ENCODE data around the gene MTMR2. TPM values are rescaled to one million over a fixed set of nuclear protein-coding genes. Genes with fewer than 3 reads are reported as not detected.

The MTMR2 gene
- total RNA-seq, 1 experiment from 2014 or later, result 75.2 TPM

DNA sequence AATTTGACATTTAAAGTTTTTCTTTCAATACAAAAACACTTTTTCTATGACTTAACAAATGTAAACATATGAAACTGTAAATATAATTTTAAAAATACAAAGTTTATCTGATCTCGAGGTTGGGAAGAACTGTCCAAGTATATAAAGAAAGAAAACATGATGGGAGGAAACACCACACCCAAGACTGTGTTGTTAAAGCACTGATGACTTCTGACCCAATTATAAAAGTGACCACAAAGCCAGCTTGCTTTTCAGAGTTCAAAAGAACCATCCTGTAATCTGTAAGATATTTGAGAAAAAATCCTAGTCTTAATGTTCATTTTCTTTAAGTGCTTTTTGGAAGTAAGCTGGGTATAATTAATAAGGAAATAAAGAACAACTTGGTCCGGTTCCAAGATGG, 118.0 kb downstream of the MTMR2 start:
- no peaks in the 10 kb centered on the region for H3K4me1 ChIP-seq
- no TSS peak for BruUV-seq (replicated peaks)
- peaks cover 5% of the 10 kb centered on the region for H3K36me3 ChIP-seq (ENCODE audit: control insufficient read depth, insufficient read depth, low read length)
- ChIA-PET CTCF (no interaction called here), POLR2A (no interaction called here)
- intact Hi-C loops (cut with micrococcal nuclease; ENCODE audit: unreplicated experiment), result no loop called here
- H3K9me3 ChIP-seq, result no peaks in the 10 kb centered on the region
- DNase-seq, result no peak
- no peak overlapping the region for H3K4me3 ChIP-seq (ENCODE audit: low read depth, low read length)
- H3K27ac Mint-ChIP-seq (ENCODE audit: unreplicated experiment), result no peak overlapping the region
- H3K4me3 Mint-ChIP-seq (ENCODE audit: unreplicated experiment), result no peak overlapping the region
- H3K36me3 Mint-ChIP-seq (ENCODE audit: insufficient read depth, unreplicated experiment), result peaks cover 52% of the 10 kb centered on the region
- no peaks in the 10 kb centered on the region for H3K27me3 Mint-ChIP-seq (ENCODE audit: insufficient read depth, unreplicated experiment)
- H3K9me3 Mint-ChIP-seq (ENCODE audit: unreplicated experiment), result peaks cover 36% of the 10 kb centered on the region
- no peaks in the 10 kb centered on the region for H3K4me1 Mint-ChIP-seq (ENCODE audit: low read depth, unreplicated experiment)
- no peaks in the 10 kb centered on the region for H3K27me3 ChIP-seq (replicated peaks; ENCODE audit: control insufficient read depth, insufficient read depth, low read length)
- TF ChIP-seq, protein P1, sequence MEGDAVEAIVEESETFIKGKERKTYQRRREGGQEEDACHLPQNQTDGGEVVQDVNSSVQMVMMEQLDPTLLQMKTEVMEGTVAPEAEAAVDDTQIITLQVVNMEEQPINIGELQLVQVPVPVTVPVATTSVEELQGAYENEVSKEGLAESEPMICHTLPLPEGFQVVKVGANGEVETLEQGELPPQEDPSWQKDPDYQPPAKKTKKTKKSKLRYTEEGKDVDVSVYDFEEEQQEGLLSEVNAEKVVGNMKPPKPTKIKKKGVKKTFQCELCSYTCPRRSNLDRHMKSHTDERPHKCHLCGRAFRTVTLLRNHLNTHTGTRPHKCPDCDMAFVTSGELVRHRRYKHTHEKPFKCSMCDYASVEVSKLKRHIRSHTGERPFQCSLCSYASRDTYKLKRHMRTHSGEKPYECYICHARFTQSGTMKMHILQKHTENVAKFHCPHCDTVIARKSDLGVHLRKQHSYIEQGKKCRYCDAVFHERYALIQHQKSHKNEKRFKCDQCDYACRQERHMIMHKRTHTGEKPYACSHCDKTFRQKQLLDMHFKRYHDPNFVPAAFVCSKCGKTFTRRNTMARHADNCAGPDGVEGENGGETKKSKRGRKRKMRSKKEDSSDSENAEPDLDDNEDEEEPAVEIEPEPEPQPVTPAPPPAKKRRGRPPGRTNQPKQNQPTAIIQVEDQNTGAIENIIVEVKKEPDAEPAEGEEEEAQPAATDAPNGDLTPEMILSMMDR (IDR thresholded peaks at IDR 0.05; ENCODE audit: insufficient read depth in 1 of 2, low read depth in 1 of 2, low read length in 1 of 2, severe bottlenecking in 1 of 2, unreplicated experiment in 1 of 2), result no peak

DNA sequence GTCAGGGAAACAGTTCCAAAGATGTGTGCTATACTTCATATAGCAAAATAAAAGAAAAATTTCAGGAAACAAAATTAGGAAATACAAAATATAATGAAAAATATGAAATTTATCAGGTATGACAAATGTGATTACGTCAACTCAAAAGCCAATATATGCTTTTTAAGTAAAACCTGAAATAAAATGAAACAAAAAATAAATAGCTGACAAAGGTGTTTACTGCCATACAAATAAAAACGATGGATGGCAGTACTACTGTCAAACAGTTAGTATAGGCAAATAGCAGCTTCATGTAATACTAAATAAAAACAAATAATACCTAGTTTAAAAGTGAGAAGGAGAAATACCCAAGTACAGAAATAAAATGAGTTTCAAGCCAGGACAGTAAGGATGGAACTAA, 119.9 kb downstream of the MTMR2 start:
- Mint-ChIP-seq H3K4me3 (ENCODE audit: unreplicated experiment) (no peak overlapping the region), H3K4me1 (ENCODE audit: low read depth, unreplicated experiment) (no peaks in the 10 kb centered on the region), H3K9me3 (ENCODE audit: unreplicated experiment) (peaks cover 17% of the 10 kb centered on the region), H3K27ac (ENCODE audit: unreplicated experiment) (no peak overlapping the region), H3K36me3 (ENCODE audit: insufficient read depth, unreplicated experiment) (peaks cover 59% of the 10 kb centered on the region), H3K27me3 (ENCODE audit: insufficient read depth, unreplicated experiment) (no peaks in the 10 kb centered on the region)
- DNase-seq, result no peak
- Histone ChIP-seq H3K27me3 (replicated peaks; ENCODE audit: control insufficient read depth, insufficient read depth, low read length) (no peaks in the 10 kb centered on the region), H3K9me3 (no peaks in the 10 kb centered on the region), H3K4me1 (no peaks in the 10 kb centered on the region), H3K36me3 (ENCODE audit: control insufficient read depth, insufficient read depth, low read length) (peaks cover 5% of the 10 kb centered on the region), H3K4me3 (ENCODE audit: low read depth, low read length) (no peak overlapping the region)
- BruUV-seq (replicated peaks), result no TSS peak
- TF ChIP-seq, protein P1 (IDR thresholded peaks at IDR 0.05; ENCODE audit: insufficient read depth in 1 of 2, low read depth in 1 of 2, low read length in 1 of 2, severe bottlenecking in 1 of 2, unreplicated experiment in 1 of 2), result no peak
- POLR2A ChIA-PET, result no interaction called here
- CTCF ChIA-PET, result no interaction called here
- intact Hi-C loops (cut with micrococcal nuclease; ENCODE audit: unreplicated experiment), result no loop called here

DNA sequence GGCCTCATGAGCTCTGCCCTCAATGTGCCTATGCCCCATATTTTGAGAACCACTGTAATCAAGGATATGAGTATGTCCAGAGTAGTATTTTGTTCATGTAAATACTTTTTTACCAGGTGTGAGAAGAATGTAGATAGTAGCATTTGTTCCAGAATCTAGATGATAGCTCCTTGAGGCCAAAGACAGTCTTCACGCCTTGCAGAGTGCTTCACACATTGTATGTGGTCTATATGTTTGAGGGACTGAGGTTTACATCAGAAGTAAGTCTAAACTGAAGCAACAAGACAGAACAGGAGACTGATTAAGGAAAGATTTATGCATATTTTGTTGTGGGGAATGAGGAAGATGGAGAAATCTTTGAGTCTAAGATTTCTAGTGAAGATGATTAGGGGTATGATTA, 121.1 kb downstream of the MTMR2 start:
- H3K36me3 Mint-ChIP-seq (ENCODE audit: insufficient read depth, unreplicated experiment), result peaks cover 49% of the 10 kb centered on the region

More for the DNA sequence above, 121.1 kb downstream of the MTMR2 start:
- ChIA-PET CTCF (no interaction called here), POLR2A (no interaction called here)
- no peak overlapping the region for H3K4me3 Mint-ChIP-seq (ENCODE audit: unreplicated experiment)
- no peaks in the 10 kb centered on the region for H3K4me1 ChIP-seq
- no peak for DNase-seq
- H3K27me3 Mint-ChIP-seq (ENCODE audit: insufficient read depth, unreplicated experiment), result no peaks in the 10 kb centered on the region
- peaks cover 5% of the 10 kb centered on the region for H3K36me3 ChIP-seq (ENCODE audit: control insufficient read depth, insufficient read depth, low read length)
- no peaks in the 10 kb centered on the region for H3K27me3 ChIP-seq (replicated peaks; ENCODE audit: control insufficient read depth, insufficient read depth, low read length)
- no peaks in the 10 kb centered on the region for H3K4me1 Mint-ChIP-seq (ENCODE audit: low read depth, unreplicated experiment)
- TF ChIP-seq, protein P1 (IDR thresholded peaks at IDR 0.05; ENCODE audit: insufficient read depth in 1 of 2, low read depth in 1 of 2, low read length in 1 of 2, severe bottlenecking in 1 of 2, unreplicated experiment in 1 of 2), result no peak
- intact Hi-C loops (cut with micrococcal nuclease; ENCODE audit: unreplicated experiment), result no loop called here
- H3K4me3 ChIP-seq (ENCODE audit: low read depth, low read length), result no peak overlapping the region
- BruUV-seq (replicated peaks), result no TSS peak
- H3K27ac Mint-ChIP-seq (ENCODE audit: unreplicated experiment), result no peak overlapping the region
- peaks cover 9% of the 10 kb centered on the region for H3K9me3 Mint-ChIP-seq (ENCODE audit: unreplicated experiment)
- H3K9me3 ChIP-seq, result no peaks in the 10 kb centered on the region
